GM18526 (cell line): ENCODE data around the gene TECRL.

ENCODE experiments used
- POLR2A ChIP-seq: IDR thresholded peaks from 3 replicates; pipeline ENCODE4 v1.6.1; 2011; ENCODE audit not compliant: insufficient read length; ENCODE audit errors: extremely low read depth

The TECRL gene

GRCh38 chr4:64359489-64359888 is 49.8 kb downstream of the TECRL start:
- no peak for TF ChIP-seq POLR2A

GRCh38 chr4:64353904-64354303 is 55.3 kb downstream of the TECRL start:
- no peak for TF ChIP-seq POLR2A

- TF ChIP-seq POLR2A: no peak
Observed at GRCh38 chr4:64341711-64342110, 67.5 kb downstream of the TECRL start.

GRCh38 chr4:64340218-64341110 is 68.8 kb downstream of the TECRL start:
- TF ChIP-seq POLR2A: no peak

- TF ChIP-seq POLR2A: no peak
Observed at GRCh38 chr4:64334964-64335363, 74.3 kb downstream of the TECRL start.

GRCh38 chr4:64330143-64330542 is 79.1 kb downstream of the TECRL start:
- no peak for TF ChIP-seq POLR2A

GRCh38 chr4:64327237-64327636 is 82.0 kb downstream of the TECRL start:
- TF ChIP-seq POLR2A: no peak

GRCh38 chr4:64326507-64326906 is 82.7 kb downstream of the TECRL start:
- TF ChIP-seq POLR2A: no peak

GRCh38 chr4:64306255-64306565 is 103.0 kb downstream of the TECRL start:
- no peak for TF ChIP-seq POLR2A

GRCh38 chr4:64305565-64306254 is 103.5 kb downstream of the TECRL start:
- TF ChIP-seq POLR2A: no peak

GRCh38 chr4:64272432-64272831 is 136.8 kb downstream of the TECRL start:
- no peak for TF ChIP-seq POLR2A

- no peak for TF ChIP-seq POLR2A
Observed at GRCh38 chr4:64271601-64272081, 137.6 kb downstream of the TECRL start.

GRCh38 chr4:64266669-64267068 is 142.6 kb downstream of the TECRL start:
- no peak for TF ChIP-seq POLR2A

GRCh38 chr4:64266263-64266662 is 143.0 kb downstream of the TECRL start:
- no peak for TF ChIP-seq POLR2A

GRCh38 chr4:64251781-64252180 is 157.5 kb downstream of the TECRL start:
- no peak for TF ChIP-seq POLR2A

- no peak for TF ChIP-seq POLR2A
Observed at GRCh38 chr4:64250488-64250887, 158.8 kb downstream of the TECRL start.
